GM12875 (cell line): ENCODE data around the gene NUMBL.

Source experiments
- H3K4me3 ChIP-seq: one replicate; pipeline ENCODE4 v1.5.1; 2011; ENCODE audit warnings: low read depth, low read length, control low read depth
- TF ChIP-seq, protein P1 (sequence below): IDR thresholded peaks from 2 replicates; pipeline ENCODE4 v1.5.1; 2011; ENCODE audit warnings: low read depth, mild to moderate bottlenecking, control low read depth, inconsistent platforms, low read length, moderate library complexity, borderline replicate concordance; ENCODE audit not compliant: insufficient read depth

The NUMBL gene

DNA sequence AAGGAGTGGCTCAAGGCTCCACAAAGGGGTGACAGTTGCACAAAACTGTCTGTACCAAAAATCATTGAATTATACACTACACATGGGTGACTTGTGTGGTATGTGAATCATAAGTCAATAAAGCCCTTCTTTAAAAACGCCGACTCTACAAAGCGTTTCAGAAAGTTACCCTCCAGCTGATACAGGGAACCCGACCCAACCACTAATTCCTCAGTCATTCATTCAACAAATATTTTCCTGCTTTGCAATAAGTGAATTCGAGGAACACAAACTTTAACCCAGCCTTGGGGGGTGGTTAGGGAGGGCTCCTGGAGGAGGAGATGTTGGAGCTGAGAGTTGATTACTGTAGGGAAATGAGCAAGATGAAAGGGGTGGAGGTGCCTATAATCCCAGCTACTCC, 57.2 kb downstream of the NUMBL start:
- H3K4me3 ChIP-seq: no peak overlapping the region
- TF ChIP-seq, protein P1, sequence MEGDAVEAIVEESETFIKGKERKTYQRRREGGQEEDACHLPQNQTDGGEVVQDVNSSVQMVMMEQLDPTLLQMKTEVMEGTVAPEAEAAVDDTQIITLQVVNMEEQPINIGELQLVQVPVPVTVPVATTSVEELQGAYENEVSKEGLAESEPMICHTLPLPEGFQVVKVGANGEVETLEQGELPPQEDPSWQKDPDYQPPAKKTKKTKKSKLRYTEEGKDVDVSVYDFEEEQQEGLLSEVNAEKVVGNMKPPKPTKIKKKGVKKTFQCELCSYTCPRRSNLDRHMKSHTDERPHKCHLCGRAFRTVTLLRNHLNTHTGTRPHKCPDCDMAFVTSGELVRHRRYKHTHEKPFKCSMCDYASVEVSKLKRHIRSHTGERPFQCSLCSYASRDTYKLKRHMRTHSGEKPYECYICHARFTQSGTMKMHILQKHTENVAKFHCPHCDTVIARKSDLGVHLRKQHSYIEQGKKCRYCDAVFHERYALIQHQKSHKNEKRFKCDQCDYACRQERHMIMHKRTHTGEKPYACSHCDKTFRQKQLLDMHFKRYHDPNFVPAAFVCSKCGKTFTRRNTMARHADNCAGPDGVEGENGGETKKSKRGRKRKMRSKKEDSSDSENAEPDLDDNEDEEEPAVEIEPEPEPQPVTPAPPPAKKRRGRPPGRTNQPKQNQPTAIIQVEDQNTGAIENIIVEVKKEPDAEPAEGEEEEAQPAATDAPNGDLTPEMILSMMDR: no peak

DNA sequence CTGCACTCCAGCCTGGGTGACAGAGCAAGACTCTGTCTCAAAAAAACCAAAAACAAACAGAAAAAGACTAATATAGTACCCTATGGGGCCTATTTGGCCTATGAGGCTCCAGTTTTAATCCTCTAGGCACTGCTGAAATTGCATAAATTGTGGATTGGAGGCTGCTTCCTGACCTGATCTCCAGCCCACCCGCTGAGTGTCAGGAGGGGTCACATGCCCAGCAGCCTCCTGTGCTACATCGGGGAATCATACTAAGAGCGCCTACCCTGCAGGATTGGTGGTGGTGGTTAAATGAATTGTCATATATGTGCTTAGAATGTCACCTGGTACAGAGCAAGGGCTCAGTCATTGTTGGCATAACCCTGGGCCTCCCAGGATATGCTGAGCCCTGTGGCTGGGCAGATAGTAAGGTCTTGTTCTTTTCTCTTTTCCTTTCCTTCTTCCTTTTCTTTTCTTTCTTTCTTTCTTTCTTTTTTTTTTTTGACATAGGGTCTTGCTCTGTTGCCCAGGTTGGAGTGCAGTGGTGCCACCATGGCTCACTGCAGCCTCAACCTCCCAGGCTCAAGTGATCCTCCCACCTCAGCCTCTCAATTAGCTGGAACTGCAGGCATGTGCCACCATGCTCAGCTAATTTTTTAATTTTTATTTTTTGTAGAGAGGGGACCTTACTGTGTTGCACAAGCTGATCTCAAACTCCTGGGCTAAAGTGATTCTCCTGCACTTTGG, 58.0 kb downstream of the NUMBL start:
- H3K4me3 ChIP-seq: no peak overlapping the region
- TF ChIP-seq, protein P1: no peak

DNA sequence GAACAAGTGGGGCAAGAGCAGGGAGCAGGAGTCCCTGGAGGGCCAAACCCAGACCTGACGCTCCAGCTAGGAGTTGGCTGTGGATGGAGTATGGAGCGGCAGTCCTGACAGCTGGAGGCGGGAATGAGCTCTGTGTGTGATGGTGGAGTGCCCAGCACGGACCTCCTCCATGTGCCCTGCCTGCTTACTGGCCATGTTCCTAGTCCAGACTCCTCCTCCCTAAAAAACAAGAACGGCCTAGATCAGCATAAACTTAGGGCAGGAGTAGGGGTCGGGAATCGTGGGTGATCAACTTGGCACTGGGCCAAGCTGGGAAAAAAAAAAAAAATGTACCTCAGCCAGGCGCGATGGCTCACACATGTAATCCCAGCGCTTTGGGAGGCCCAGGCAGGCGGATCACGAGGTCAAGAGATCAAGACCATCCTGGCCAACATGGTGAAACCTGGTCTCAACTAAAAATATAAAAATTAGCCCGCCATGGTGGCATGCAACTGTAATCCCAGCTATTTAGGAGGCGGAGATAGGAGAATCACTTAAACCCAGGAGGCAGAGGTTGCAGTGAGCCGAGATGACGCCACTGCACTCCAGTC, 59.8 kb downstream of the NUMBL start:
- H3K4me3 ChIP-seq: no peak overlapping the region
- TF ChIP-seq, protein P1: no peak

DNA sequence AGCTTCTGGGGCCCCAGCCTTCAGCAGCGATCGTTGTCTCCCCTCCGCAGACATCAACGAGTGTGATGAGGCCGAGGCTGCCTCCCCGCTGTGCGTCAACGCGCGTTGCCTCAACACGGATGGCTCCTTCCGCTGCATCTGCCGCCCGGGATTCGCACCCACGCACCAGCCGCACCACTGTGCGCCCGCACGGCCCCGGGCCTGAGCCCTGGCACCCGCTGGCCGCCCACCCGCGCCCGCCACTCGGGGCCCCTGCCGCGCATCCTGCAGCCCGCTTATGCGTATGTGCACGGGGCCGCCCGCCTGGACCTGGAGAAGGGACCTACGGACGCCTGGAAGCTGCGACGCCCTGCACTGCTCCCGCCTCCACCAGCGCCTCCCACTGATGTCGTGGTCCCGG, 61.1 kb downstream of the NUMBL start:
- TF ChIP-seq, protein P1: no peak
- H3K4me3 ChIP-seq: no peak overlapping the region

DNA sequence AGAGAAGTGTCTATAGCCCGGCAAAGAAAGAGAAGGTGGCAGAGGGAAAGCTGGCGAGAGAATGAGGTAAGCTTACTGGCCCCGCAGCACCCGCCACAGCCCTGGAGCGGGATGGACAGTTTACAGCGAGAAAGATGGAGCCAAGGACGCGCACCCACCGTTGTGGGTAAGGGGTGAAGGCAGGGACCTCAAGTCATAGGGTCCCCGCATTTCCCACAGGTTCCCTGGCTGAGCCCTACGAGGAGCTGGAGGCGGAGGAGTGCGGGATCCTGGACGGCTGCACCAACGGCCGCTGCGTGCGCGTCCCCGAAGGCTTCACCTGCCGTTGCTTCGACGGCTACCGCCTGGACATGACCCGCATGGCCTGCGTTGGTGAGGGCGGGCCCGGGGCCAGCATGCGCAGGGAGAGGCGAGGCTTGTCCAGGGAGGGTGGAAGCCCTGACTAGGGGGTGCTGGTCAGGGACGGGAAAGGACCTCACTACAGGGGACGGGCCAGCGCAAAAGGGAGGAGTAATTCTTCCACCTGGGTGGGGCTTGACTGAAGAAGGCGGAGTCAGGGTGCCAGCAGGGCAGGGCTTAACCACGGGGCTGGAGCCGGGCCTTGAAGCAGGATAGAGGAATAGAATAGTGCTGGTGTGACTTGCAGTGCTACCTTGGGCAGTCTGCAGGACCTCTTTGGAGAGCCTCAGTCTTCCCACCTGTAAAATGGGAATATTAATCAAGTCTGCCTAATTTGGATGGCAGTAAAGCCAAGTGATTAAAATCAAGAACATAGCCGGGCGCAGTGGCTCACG, 62.8 kb downstream of the NUMBL start:
- TF ChIP-seq, protein P1: no peak
- H3K4me3 ChIP-seq: no peak overlapping the region

DNA sequence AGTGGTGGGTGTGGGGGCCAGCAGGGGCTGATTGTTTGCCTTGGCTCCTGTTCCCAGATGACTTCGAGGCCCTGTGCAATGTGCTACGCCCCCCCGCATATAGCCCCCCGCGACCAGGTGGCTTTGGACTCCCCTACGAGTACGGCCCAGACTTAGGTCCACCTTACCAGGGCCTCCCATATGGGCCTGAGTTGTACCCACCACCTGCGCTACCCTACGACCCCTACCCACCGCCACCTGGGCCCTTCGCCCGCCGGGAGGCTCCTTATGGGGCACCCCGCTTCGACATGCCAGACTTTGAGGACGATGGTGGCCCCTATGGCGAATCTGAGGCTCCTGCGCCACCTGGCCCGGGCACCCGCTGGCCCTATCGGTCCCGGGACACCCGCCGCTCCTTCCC, 63.5 kb downstream of the NUMBL start:
- H3K4me3 ChIP-seq: no peak overlapping the region
- TF ChIP-seq, protein P1: no peak
